Epithelial cell of esophagus (primary cell): ENCODE data around the gene DEGS2.

ENCODE experiments used
- DNase-seq: peaks from one replicate; pipeline ENCODE4 v3.0.0; 2010; ENCODE audit warnings: low read depth
- H3K4me3 ChIP-seq: 2 replicates; pipeline ENCODE4 v1.5.1; 2011; ENCODE audit warnings: mild to moderate bottlenecking, low read length, control low read depth
- CTCF ChIP-seq: IDR thresholded peaks from 2 replicates; pipeline ENCODE4 v1.5.1; 2011; ENCODE audit warnings: low read depth, mild to moderate bottlenecking, low read length, control low read depth, inconsistent platforms; ENCODE audit not compliant: insufficient read depth; ENCODE audit errors: missing control alignments

Gene DEGS2

GRCh38 chr14:100141098-100141497, 18.3 kb downstream of the DEGS2 start:
- H3K4me3 ChIP-seq = no peak overlapping the region
- DNase-seq = no peak
- TF ChIP-seq CTCF = no peak

- peak; percentile 30 for TF ChIP-seq CTCF
- no peak overlapping the region for H3K4me3 ChIP-seq
- peak; percentile 30 for DNase-seq
These were observed 18.9 kb downstream of the DEGS2 start for GRCh38 chr14:100140452-100141078.

DNA sequence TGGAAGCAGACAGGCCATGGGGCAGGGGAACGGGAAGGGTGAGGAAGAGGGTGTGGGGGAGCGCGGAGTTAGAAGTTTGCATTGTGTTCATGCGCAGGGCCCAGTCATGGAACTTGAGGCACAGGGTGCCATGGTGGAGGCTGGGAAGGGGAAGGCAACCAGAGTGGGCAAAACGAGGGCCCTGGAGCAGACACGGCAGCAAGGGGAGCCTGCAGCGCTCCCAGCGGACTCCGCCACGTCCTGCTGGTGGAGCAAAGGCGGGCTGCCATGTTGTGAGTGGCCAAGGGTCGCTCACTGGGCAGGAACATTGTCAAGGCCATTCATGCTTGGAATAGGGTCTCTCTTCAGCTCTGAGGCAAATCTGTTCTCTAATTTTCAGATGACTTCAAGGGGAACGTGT, 20.5 kb downstream of the DEGS2 start:
- no peak for TF ChIP-seq CTCF
- DNase-seq = no peak
- no peak overlapping the region for H3K4me3 ChIP-seq

GRCh38 chr14:100138082-100138787, 21.2 kb downstream of the DEGS2 start:
- no peak overlapping the region for H3K4me3 ChIP-seq
- no peak for DNase-seq
- TF ChIP-seq CTCF = no peak

- DNase-seq = no peak
- no peak for TF ChIP-seq CTCF
- no peak overlapping the region for H3K4me3 ChIP-seq
These were observed 22.3 kb downstream of the DEGS2 start for GRCh38 chr14:100137173-100137572.

DNA sequence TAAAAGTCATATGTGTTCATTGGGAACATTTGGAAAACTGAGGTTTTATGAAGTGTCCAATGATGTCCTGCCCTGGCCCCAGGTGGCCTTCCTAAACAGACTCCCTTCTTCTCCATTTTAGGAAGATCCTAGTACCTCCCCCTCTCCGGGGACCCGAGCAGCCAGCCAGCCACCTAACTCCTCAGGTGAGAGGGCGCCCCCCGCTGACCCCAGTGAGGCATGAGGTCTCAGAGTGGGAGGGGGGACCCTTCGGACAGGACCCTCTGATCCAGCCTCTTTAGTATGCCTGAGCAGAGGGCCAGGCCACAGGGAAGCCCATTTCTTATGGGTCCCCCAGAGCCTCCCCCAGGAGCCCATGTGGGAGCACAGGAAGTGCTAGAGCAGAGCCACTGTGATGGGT, 23.7 kb downstream of the DEGS2 start:
- TF ChIP-seq CTCF = no peak
- no peak for DNase-seq
- no peak overlapping the region for H3K4me3 ChIP-seq

GRCh38 chr14:100135073-100135472, 24.4 kb downstream of the DEGS2 start:
- no peak for TF ChIP-seq CTCF
- H3K4me3 ChIP-seq = no peak overlapping the region
- DNase-seq = no peak
